Brain pericyte (primary cell): ENCODE results near the gene LRRC27.
"Not testable (repeated sequence)": the region's sequence is repeated elsewhere in the genome, so short reads cannot be mapped to it uniquely, and the experiment has no call there.

Experiments used
- DNase-seq: peaks from one replicate; pipeline ENCODE4 v3.0.0-alpha.2; 2012; ENCODE audit warnings: low read depth, low spot score

The LRRC27 gene

GRCh38 chr10:132374176-132374575, 42.2 kb downstream of the LRRC27 start:
- DNase-seq = no peak

DNA sequence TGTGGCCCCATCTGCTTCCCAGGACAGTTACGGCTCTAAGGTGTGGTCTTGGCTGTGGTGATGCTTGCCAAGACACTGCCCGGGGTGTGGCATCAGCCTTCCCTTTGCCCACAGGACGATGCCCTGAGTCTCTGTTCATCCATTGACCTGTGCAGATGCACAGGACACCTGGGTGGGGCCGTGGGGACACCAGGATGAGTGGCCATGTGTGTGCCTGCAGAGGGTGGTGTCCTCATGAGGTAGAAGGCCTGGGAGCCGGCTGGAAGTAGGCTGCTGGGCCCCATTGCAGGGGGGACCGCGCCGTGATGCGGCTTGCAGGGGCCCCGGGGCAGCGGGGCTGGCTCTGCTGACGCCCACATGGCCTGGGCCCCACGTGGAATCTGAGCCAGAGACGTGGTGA, 42.6 kb downstream of the LRRC27 start:
- DNase-seq = no peak

DNA sequence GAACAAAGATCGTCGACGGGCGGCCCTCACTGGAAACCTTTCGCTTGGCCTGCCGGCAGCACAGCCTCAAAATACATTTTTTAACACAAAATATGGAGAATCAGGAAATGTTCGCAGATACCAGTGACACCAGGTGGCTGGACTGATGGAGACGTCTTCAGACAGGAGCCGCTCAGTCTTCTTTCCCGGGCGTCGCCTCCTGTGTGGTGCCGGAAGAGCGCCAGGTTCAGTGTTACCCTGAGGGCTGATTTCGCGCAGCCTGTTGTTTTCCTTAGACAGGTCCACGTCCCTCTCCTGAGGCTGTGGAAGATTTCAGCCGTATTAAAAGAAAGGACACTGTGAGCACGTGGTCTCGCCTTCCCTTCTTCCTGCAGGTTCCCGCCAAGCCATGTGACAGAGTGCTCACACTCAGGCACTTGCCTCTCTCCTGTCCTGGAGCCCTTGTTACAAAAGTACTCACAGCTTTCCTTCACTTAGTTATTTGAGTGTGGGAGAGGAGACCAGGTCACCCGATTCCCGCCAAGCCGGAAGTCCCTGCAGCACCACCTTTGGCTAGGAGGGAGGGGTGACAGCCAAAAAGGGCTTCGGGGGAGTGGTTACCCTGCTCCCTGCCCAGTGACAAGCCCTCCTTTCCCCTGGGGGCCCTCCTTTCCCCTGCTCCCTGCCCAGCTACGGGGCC, 43.3 kb downstream of the LRRC27 start:
- no peak for DNase-seq

- DNase-seq = no peak
These were observed 43.9 kb downstream of the LRRC27 start for GRCh38 chr10:132375795-132376297.

- no peak for DNase-seq
These were observed 44.4 kb downstream of the LRRC27 start for GRCh38 chr10:132376394-132376851.

DNA sequence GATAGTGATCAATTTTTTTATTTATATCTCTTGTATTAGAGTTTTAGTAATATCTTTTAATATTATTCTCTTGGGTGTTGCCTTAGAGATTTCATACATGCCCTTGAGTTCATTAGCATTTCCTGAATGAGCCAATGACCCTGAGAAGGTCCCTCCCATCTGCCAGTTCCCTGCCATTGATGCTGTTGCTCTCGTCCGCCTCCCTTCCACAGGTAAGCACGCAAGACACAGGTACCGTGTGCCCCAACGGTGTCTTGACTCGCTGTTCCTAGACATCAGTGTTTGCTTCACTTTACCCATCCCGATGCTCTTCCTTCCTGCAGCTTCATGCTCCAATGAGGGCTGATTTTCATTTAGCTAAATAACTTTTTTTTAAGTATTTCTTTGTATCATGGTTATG, 45.3 kb downstream of the LRRC27 start:
- no peak for DNase-seq

- not testable (repeated sequence) for DNase-seq
These were observed 47.0 kb downstream of the LRRC27 start for GRCh38 chr10:132379026-132379425.

- not testable (repeated sequence) for DNase-seq
These were observed 49.0 kb downstream of the LRRC27 start for GRCh38 chr10:132380986-132381385.

DNA sequence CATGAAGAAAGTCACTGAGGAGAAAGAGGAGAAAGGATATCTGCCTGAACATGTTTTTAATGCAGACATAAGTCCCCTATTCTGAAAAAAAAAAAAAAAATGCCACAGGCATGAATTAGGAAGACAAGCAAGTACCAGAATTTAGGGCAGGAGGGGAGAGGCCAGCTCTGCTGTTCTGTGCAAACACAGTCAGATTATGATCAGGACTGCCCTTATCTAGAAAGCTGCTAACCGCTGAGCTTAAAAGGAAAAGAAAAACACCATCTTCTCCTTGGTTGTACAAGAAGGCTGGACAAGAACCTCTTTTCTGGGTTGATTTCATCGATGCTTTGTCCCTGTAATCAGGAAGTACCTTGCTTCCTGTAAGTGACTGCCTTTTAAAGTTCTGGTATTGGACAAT, 49.7 kb downstream of the LRRC27 start:
- no peak for DNase-seq

DNA sequence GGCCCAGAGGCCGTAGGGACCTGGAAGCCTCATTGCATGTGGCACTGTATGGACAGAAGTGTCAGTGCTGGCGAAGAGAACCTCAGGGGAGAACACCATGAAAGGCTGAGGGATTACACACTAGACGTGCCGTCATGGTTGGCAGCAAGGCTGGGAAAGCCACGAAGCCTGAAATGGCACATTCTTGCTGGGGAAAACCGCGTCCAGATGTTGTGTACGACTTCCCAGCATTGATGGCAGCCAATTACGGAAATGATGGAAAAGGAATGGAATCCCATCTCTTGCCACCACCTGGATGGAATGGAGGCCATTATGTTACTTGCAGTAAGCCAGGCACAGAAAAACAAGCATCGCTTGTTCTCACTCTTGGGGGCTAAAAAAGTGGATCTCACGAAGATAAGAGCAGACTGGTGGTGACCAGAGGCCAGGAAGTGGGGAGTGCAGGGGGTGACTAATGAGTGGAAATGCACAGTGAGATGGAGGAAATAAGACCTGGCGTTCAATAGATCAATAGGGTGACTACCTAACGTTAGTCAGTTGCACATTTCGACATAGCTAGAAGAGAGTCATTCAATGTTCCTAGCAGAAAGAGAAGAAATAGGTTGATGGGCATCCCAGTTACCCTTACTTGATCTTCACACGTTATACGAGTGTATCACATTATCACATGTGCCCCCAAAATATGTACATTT, 50.4 kb downstream of the LRRC27 start:
- no peak for DNase-seq

DNA sequence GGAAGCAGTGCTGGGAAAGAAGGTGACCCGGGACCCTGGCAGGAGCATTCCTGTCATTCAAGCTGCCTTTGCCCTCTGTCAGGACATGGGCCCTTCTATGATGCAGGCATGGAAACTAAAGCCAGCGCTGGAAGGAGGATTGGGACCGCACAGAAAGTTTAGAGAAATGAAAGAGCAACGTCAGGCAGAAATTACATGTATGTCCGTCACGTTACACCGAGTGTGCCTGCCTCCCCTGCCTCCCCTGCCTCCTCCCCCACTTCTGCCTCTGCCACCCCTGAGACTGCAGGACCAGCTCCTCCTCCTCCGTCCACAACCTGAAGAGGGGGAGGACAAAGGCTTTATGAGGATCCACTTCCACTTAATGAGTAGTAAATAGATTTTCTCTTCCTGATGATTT, 51.1 kb downstream of the LRRC27 start:
- no peak for DNase-seq

DNA sequence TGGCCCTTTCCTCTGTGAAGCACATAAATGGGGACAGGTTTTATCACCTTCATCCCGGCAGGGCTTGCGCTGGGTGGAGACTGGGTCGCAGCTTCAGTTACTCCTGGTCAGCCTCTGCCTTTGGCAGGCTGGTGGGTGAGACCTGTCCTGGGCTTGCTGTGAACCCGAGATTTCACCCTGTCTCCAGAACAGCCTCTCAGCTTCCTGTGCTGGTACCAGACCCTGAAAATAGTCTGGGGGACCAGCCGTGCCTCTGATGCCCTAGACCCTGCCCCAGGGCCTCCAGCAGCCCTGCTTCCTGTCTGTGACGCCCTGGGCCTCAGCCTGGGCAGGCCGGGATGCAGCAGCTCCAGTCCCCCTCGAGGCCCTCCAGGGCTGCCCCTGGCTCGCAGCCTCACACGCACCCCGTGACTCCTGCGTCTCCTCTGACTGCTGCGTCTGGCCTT, 51.8 kb downstream of the LRRC27 start:
- DNase-seq = no peak

DNA sequence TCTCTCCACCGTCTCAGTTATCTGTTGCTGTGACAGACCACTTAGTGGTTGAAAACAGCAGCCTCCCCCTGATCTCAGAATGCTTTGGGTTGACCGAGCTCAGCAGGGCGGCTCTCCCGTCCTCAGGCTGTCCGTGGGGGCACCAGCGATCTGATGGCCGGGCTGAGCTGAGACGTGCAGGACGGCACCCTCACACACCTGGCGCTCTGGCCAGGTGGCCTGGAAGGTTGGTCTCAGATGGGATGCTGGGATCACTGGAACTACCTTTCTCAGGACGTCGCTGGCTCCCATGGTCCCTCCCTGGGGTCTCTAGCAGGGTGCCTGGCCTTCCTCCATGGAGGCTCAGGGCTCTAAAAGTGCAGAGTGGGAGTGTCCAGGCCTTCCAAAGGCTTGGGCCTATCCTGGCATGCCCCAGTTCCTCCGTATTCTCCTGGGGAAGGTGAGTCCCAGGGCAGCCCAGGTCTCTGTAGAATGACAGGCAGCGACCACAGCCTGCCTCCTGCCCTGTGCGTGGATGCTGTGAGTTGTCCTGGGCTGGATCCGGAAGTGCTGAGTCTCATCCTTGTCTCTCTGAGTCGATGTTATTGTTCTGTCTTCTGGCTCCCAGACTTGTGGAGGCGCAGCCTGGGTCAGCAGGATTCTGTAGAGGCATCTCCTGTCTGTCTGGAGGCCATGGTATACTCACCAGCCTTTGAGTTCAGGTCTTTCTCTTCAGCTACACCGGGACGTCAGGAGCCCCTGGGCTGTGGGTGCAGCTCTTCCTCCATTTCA, 52.8 kb downstream of the LRRC27 start:
- DNase-seq = no peak

- DNase-seq = no peak
These were observed 53.3 kb downstream of the LRRC27 start for GRCh38 chr10:132385389-132385667.

GRCh38 chr10:132385721-132386418, 53.9 kb downstream of the LRRC27 start:
- DNase-seq = no peak

GRCh38 chr10:132386419-132386831, 54.4 kb downstream of the LRRC27 start:
- DNase-seq = no peak

GRCh38 chr10:132386896-132387295, 54.9 kb downstream of the LRRC27 start:
- not testable (repeated sequence) for DNase-seq

DNA sequence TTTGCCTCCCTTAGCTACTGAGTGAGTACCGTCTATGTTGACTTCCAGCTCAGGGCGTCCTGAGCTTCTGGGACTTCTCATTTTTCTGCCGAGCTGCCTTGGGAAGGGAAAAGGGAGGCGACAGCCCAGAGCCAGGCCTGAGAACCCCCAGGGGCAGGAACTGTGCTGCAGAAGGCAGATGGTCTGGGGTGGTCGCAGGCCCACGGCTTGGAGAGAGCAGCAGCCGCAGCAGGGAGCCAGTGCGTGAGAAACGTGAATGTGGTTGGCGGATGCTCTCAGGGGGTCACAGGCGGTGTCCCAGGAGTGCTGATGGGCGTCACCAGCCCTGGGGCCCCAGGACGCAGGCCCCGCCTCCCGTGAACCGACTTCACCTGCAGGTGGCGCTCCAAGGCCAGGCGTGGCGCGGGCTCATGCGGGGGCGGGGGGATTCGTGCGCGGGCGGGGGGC, 55.8 kb downstream of the LRRC27 start:
- no peak for DNase-seq

GRCh38 chr10:132388891-132389432, 57.0 kb downstream of the LRRC27 start:
- no peak for DNase-seq

GRCh38 chr10:132389433-132390169, 57.6 kb downstream of the LRRC27 start:
- DNase-seq = no peak
